HG02798 (cell line): Measurements from ENCODE around the gene KRTAP5-11.
"Not testable (repeated sequence)": the region's sequence is repeated elsewhere in the genome, so short reads cannot be mapped to it uniquely, and the experiment has no call there.

Source experiments
- ATAC-seq: cut with Tn5 transposase; IDR thresholded peaks from one replicate; pipeline ENCODE4 v1.9.1; 2021; ENCODE audit warnings: mild to moderate bottlenecking; ENCODE audit not compliant: unreplicated experiment, poor library complexity

Gene KRTAP5-11

GRCh38 chr11:71582309-71582895, at the start of gene KRTAP5-11:
Gene KRTAP5-11, minus strand, starts transcription at chr11:71582875. Its CDS starts 38 bp downstream, at chr11:71582837.
- no peak for ATAC-seq

- ATAC-seq, result not testable (repeated sequence)
These were observed 48.9 kb upstream of the KRTAP5-11 start for GRCh38 chr11:71631551-71631950.

GRCh38 chr11:71630071-71630470, 47.4 kb upstream of the KRTAP5-11 start:
- not testable (repeated sequence) for ATAC-seq

- not testable (repeated sequence) for ATAC-seq
These were observed 46.3 kb upstream of the KRTAP5-11 start for GRCh38 chr11:71628943-71629342.

- not testable (repeated sequence) for ATAC-seq
These were observed 40.6 kb upstream of the KRTAP5-11 start for GRCh38 chr11:71623226-71623625.

- ATAC-seq, result not testable (repeated sequence)
These were observed 39.9 kb upstream of the KRTAP5-11 start for GRCh38 chr11:71622561-71622960.

GRCh38 chr11:71615003-71615402, 32.3 kb upstream of the KRTAP5-11 start:
- ATAC-seq, result not testable (repeated sequence)

- ATAC-seq, result not testable (repeated sequence)
These were observed 31.8 kb upstream of the KRTAP5-11 start for GRCh38 chr11:71614366-71614917.

- not testable (repeated sequence) for ATAC-seq
These were observed 31.3 kb upstream of the KRTAP5-11 start for GRCh38 chr11:71613931-71614330.

GRCh38 chr11:71611218-71611910, 28.7 kb upstream of the KRTAP5-11 start:
- not testable (repeated sequence) for ATAC-seq

GRCh38 chr11:71608272-71608671, 25.6 kb upstream of the KRTAP5-11 start:
- ATAC-seq, result not testable (repeated sequence)

- not testable (repeated sequence) for ATAC-seq
These were observed 25.0 kb upstream of the KRTAP5-11 start for GRCh38 chr11:71607520-71608216.

GRCh38 chr11:71606853-71607519, 24.3 kb upstream of the KRTAP5-11 start:
- not testable (repeated sequence) for ATAC-seq

GRCh38 chr11:71604798-71605488, 22.3 kb upstream of the KRTAP5-11 start:
- ATAC-seq, result not testable (repeated sequence)

- ATAC-seq, result not testable (repeated sequence)
These were observed 20.5 kb upstream of the KRTAP5-11 start for GRCh38 chr11:71603221-71603620.

- not testable (repeated sequence) for ATAC-seq
These were observed 6.9 kb upstream of the KRTAP5-11 start for GRCh38 chr11:71589546-71589920.

- not testable (repeated sequence) for ATAC-seq
These were observed 6.3 kb upstream of the KRTAP5-11 start for GRCh38 chr11:71588822-71589545.

GRCh38 chr11:71588314-71588713, 5.6 kb upstream of the KRTAP5-11 start:
- not testable (repeated sequence) for ATAC-seq

GRCh38 chr11:71585673-71586072, 3.0 kb upstream of the KRTAP5-11 start:
- not testable (repeated sequence) for ATAC-seq
